ENCODE results near the gene TRIP10. TPM values are rescaled to one million over a fixed set of nuclear protein-coding genes. Genes with fewer than 3 reads are reported as not detected.

The TRIP10 gene
- total RNA-seq, 2 donors from 2014 or later = 23.1 to 31.9 TPM

DNA sequence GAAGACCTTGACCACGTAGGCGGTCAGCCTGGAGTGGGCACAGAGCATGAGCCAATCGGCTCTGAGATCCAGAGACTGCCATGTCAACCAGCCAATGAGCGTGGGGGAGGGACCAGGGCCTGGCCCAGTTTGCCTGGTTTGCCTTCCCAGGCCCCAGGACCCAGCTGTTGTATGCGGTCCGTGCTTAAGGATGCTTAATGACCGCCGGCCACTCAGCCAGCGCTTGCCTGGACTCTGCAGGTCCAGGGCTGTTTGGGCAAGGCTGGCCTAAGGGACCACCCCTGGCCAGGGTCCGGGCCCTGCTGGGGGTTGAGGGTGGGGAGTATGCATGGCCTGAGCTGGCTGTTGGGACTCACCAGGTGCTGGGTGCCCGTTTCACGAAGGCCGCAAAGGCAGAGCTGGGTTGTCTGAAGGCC, 46.4 kb upstream of the TRIP10 start:
- Histone ChIP-seq H3K36me3 (replicated peaks in 1 of 2; ENCODE audit: insufficient read depth in 1 of 2, low read depth in 2 of 2) (peaks cover 8 to 13% of the 10 kb centered on the region in 2 donors), H3K9me3 (no peaks in the 10 kb centered on the region), H3K27me3 (no peaks in the 10 kb centered on the region), H3K4me1 (no peaks in the 10 kb centered on the region), H3K27ac (no peak overlapping the region), H3K4me3 (no peak overlapping the region)
- TF ChIP-seq, protein P1, sequence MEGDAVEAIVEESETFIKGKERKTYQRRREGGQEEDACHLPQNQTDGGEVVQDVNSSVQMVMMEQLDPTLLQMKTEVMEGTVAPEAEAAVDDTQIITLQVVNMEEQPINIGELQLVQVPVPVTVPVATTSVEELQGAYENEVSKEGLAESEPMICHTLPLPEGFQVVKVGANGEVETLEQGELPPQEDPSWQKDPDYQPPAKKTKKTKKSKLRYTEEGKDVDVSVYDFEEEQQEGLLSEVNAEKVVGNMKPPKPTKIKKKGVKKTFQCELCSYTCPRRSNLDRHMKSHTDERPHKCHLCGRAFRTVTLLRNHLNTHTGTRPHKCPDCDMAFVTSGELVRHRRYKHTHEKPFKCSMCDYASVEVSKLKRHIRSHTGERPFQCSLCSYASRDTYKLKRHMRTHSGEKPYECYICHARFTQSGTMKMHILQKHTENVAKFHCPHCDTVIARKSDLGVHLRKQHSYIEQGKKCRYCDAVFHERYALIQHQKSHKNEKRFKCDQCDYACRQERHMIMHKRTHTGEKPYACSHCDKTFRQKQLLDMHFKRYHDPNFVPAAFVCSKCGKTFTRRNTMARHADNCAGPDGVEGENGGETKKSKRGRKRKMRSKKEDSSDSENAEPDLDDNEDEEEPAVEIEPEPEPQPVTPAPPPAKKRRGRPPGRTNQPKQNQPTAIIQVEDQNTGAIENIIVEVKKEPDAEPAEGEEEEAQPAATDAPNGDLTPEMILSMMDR (IDR thresholded peaks at IDR 0.05) = no peak
- no peak for TF ChIP-seq POLR2A (IDR thresholded peaks at IDR 0.05)
- intact Hi-C loops (cut with DNase I) = no loop called here
- DNase-seq = no peak
- no peak for ATAC-seq
- WGBS, 2 donors = 80 to 81% methylated on average over 5 to 13 of the region's 13 CpGs

- Histone ChIP-seq H3K27ac (no peak overlapping the region), H3K9me3 (no peaks in the 10 kb centered on the region), H3K4me1 (no peaks in the 10 kb centered on the region), H3K36me3 (replicated peaks in 1 of 2; ENCODE audit: insufficient read depth in 1 of 2, low read depth in 2 of 2) (peaks cover 8 to 18% of the 10 kb centered on the region in 2 donors), H3K4me3 (no peak overlapping the region), H3K27me3 (no peaks in the 10 kb centered on the region)
- no peak for DNase-seq
- ATAC-seq = no peak
- intact Hi-C loops (cut with DNase I) = no loop called here
- TF ChIP-seq POLR2A (IDR thresholded peaks at IDR 0.05) = no peak
- TF ChIP-seq, protein P1 (IDR thresholded peaks at IDR 0.05) = no peak
- 67 to 70% methylated on average over 5 to 7 of the region's 7 CpGs for WGBS, 2 donors
Observed at GRCh38 chr19:6693681-6694080, 45.8 kb upstream of the TRIP10 start.

DNA sequence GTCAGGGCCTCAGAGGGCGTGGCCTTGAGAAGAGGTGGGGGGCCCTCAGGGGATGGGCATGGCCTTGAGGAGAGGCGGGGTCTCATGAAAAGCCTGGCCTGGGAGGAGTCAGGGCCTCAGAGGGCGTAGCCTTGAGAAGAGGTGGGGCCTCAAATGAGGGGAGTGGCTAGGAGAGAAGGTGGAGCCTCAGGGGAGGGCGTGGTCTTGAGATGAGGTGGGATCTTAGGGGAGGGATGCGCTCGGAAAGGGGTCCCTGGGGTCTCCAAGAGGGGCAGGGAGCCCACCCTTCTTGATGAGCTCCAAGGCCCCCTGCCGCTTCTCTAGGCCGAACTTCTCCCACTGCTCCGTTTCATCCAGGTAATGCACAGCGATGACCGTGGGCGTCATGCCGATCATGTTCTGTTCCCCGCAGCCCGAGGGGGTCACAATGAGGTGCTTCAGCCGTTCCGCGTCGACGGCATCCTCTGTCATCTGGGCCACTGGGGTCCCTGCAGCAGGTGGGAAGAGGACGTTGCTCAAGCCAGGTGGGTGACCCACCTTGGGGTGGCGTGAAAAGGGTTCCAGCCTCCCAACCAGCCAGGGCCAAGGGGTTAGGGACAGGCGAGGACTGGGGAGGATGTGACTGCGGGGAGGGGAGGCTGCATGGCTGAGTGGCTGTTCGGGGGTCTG, 45.2 kb upstream of the TRIP10 start:
- ATAC-seq (no peak), DNase-seq (no peak)
- no peaks in the 10 kb centered on the region for H3K9me3 ChIP-seq
- WGBS, 2 donors = 91% methylated on average over 20 to 25 of the region's 25 CpGs
- H3K4me1 ChIP-seq = no peaks in the 10 kb centered on the region
- H3K36me3 ChIP-seq (replicated peaks in 1 of 2; ENCODE audit: insufficient read depth in 1 of 2, low read depth in 2 of 2) = peaks cover 8 to 19% of the 10 kb centered on the region in 2 donors
- no peak overlapping the region for H3K27ac ChIP-seq
- no peak overlapping the region for H3K4me3 ChIP-seq
- TF ChIP-seq, protein P1 (IDR thresholded peaks at IDR 0.05) = no peak
- TF ChIP-seq POLR2A (IDR thresholded peaks at IDR 0.05) = no peak
- no peaks in the 10 kb centered on the region for H3K27me3 ChIP-seq
- intact Hi-C loops (cut with DNase I) = no loop called here

GRCh38 chr19:6696239-6696820, 43.1 kb upstream of the TRIP10 start:
- Histone ChIP-seq H3K27ac (no peak overlapping the region), H3K36me3 (replicated peaks in 1 of 2; ENCODE audit: insufficient read depth in 1 of 2, low read depth in 2 of 2) (peaks cover 8 to 21% of the 10 kb centered on the region in 2 donors), H3K4me3 (no peak overlapping the region), H3K27me3 (no peaks in the 10 kb centered on the region), H3K4me1 (no peaks in the 10 kb centered on the region), H3K9me3 (no peaks in the 10 kb centered on the region)
- intact Hi-C loops (cut with DNase I) = no loop called here
- ATAC-seq (no peak), DNase-seq (no peak)
- WGBS, 2 donors = 76 to 91% methylated on average over 17 to 18 of the region's 18 CpGs
- TF ChIP-seq, protein P1 (IDR thresholded peaks at IDR 0.05) = no peak
- TF ChIP-seq POLR2A (IDR thresholded peaks at IDR 0.05) = no peak

GRCh38 chr19:6697291-6697690, 42.2 kb upstream of the TRIP10 start:
- no peak for TF ChIP-seq POLR2A (IDR thresholded peaks at IDR 0.05)
- TF ChIP-seq, protein P1 (IDR thresholded peaks at IDR 0.05) = no peak
- H3K36me3 ChIP-seq (replicated peaks in 1 of 2; ENCODE audit: insufficient read depth in 1 of 2, low read depth in 2 of 2) = peaks cover 8 to 21% of the 10 kb centered on the region in 2 donors

More at GRCh38 chr19:6697291-6697690, 42.2 kb upstream of the TRIP10 start:
- intact Hi-C loops (cut with DNase I) = no loop called here
- no peaks in the 10 kb centered on the region for H3K4me1 ChIP-seq
- ATAC-seq = no peak
- H3K27me3 ChIP-seq = no peaks in the 10 kb centered on the region
- no peak overlapping the region for H3K4me3 ChIP-seq
- DNase-seq = no peak
- H3K9me3 ChIP-seq = no peaks in the 10 kb centered on the region
- WGBS, 2 donors = 73 to 85% methylated on average over 8 to 13 of the region's 13 CpGs
- no peak overlapping the region for H3K27ac ChIP-seq
